ENCODE measurements around the gene EMP1.
"Not testable (repeated sequence)": the region's sequence is repeated elsewhere in the genome, so short reads cannot be mapped to it uniquely, and the experiment has no call there.

EMP1 gene

DNA sequence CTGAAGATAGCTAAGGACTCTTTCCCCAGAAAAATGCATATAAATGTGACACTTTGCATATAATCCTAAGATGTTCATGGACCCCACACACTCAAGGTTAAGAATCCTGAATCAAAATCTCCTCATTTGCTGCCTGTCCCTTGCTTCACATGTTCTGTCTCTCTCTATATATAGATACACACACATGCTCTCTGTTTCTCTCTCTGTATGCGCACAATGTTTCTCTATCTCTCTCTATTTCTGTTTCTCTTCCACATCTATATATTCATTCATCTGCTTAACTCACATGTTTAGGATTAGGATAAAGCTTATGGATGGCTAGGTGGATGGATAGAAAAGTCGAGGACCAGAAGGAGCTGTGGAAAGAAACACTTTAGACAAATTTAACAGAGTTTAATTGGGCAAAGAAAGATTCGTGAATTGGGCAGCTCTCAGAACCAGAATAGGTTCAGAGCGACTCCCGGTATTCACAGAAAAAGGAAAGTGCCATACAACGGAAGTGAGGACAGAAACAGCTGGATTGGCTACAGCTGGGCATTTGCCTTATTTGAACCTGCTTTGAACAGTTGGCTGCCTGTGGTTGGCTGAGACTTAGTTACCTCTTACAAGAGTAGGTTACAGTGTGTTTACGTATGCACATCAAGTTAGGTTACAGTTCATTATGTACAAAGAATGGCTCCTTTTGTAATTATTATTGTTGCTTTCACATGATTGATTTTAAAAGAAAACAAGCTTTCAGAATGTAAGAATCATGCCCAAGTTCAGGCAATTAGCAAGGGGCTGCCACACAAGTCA is 57.6 kb downstream of the EMP1 start:
- DNase-seq: peak in 6 of 58 donors; percentile 5 to 17 (median 7)

DNA sequence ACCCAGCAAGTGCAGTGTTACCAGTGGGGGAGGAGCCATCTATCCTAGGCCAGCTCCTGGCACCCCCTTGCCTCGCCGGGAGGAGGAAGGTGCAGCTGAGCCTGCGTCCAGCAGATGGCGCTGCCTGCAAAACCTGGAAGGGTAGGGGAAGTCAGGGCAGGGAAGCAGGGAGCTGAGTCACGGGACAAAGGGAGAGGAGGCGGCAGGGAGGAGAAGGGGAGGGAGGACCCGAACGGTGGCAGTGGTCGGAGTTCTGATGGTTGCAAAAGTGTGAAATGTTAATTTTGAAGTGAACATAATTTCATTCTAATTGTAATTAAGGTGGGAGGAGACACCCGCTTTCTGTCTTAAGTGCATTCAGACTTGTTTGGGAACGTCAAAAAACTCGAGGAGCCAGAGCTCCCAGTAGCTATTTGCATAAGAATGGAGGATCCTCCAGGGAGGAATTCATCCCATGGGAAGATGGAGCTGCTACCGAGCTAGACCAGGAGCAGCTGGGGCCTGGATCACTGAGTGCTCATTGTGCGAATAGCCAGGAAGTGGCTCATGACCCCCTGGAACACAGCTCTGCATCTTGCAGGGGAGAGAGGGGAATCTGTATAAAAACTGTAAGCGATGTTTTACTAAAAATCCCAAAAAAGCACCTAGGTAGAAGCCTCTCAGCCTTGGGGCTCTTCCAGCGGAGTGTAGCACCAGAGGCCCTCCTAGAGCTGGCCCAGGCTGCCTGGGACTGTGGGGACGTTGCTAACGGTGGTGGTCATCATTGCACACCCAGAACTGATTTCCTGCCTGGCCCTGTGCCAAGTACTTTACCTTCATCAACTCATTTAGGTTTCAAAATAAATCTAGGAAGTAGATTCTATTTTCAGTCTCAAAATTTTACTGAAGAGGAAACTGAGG is 59.5 kb downstream of the EMP1 start:
- DNase-seq: peak; percentile 43 to 95 (median 89)

DNA sequence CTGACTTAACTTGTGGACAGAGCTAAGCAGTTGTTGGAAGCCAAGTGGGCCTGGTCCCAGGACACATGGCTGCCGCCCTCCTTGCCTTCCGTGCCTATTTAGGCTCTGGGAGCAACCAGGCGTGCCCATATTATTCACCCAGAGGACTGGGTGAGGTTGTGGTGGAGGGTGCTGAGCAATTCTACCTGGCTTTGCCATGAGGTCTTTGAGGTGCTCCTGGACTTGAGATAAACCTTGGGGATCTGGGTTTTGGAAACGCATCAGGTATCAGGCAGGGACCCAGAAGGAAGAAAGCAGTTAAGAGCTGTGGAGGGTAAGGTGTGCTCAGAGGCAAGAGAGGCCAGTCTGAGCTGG is 60.1 kb downstream of the EMP1 start:
- no peak for DNase-seq

DNA sequence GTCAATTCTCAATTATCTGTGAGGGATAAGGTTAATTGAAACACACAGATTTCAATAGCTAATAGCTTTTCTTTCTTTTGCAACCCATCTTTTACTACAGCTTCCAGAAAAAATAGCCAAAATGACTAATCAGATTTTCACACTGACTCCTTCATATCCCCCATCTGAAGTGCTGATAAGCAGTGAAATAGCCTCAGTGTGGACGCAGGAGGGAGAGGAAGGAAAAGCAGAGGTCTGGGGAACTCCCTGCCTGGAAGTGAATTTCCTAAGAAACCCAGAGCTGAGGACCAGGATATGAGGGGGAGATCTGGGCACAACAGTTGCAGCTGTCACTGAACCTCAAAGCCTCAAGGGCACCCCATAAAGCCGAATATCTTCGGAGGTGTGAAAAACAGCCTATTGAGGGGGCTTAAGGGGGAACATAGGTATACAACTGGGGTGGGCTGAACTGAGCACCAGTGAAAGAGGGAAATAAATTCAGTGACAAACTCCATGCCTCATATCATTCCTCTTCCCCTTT is 60.9 kb downstream of the EMP1 start:
- DNase-seq: no peak

DNA sequence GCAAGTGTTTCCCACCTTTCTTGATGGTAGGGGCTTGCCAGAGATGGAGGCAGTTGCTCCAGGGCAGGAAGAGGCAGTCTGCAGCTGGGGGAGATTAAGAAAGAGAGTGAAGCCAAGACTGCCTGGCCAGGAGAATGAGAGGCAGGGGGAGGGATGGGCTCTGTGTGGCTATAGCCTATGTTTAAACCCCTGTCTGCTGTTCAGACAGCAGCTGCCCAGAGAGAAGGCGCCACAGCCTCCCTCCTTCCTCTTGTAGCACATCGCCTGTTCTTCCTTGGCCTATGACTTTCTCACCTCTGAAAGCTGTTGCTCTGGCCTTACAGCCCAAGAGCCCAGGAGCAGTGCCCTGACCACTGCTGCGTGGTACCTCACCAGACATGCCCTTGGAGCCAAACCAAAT is 61.7 kb downstream of the EMP1 start:
- DNase-seq: no peak

DNA sequence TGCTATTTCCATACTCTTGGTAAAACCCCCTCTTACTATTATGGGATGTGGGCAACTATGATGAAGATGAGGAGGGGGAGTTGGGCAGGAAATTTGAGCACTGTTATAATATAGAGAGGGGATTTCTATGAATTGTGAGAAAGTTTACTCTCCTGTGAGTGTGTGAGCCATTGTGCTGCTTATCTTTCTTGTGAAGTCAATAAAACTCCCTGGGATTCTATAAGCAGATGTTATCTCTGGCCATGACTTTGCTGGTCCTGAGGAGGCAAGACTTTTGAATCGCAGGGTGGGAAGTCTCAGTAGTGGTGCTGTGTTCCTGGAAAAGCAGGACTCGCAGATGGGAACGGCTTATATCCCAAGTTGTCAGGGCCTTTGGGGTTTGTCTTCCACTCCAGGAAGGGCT is 62.2 kb downstream of the EMP1 start:
- DNase-seq: no peak

DNA sequence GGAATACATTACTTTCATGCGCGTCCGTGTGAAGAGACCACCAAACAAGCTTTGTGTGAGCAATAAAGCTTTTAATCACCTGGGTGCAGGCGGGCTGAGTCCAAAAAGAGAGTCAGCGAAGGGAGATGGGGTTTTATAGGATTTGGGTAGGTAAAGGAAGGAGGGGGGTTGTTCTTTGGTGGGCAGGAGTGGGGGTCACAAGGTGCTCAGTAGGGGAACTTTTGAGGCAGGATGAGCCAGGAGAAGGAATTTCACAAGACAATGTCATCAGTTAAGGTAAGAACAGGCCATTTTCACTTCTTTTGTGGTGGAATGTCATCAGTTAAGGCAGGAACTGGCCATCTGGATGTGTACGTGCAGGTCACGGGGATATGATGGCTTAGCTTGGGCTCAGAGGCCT is 63.1 kb downstream of the EMP1 start:
- not testable (repeated sequence) for DNase-seq

DNA sequence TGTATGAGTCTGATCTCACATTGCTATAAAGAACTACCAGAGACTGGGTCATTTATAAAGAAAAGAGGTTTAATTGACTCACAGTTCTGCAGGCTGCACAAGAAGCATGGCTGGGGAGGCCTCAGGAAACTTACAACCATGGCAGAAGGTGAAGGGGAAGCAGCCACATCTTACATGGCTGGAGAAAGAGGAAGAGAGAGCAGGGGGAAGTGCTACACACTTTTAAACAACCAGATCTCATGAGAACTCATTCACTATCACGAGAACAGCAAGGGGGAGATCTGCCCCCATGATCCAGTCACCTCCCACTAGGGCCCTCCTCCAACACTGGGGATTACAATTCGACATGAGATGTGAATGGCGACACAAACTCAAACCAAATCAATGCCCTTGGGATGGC is 71.3 kb downstream of the EMP1 start:
- DNase-seq: not testable (repeated sequence)

DNA sequence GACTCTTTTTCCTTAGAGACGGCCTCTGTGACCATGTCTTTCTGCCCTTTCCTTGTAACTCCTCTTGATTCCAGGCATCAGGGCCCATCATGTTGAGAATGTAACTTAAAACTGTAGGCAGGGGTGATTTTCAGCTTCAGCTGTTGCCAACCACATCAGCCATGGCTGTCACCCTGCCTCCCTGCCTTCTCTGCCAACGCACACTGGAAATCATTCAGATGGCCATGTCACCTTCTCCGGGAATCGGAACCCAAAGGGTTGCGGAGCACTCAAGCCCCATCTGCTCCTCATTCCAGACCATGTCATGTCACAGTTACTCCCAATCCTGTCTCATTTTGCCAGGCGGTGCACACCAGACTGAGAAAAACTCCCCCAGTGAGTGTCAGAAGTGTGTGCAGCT is 72.1 kb downstream of the EMP1 start:
- no peak for DNase-seq
